Hematopoietic multipotent progenitor cell treated with erythropoietin and hydrocortisone succinate and interleukin-3 and kit ligand, for 4 days (in vitro differentiated cells): ENCODE measurements around the gene ZIC3.

Source experiments
- DNase-seq: peaks from one replicate; pipeline ENCODE4 v3.0.0-alpha.2; 2015

ZIC3 gene

GRCh38 chrX:137574102-137574783 is 8.3 kb downstream of the ZIC3 start:
- no peak for DNase-seq

- DNase-seq = no peak
These were observed 8.9 kb downstream of the ZIC3 start for GRCh38 chrX:137574784-137575293.

- no peak for DNase-seq
These were observed 9.8 kb downstream of the ZIC3 start for GRCh38 chrX:137575596-137576255.

GRCh38 chrX:137587151-137587550 is 21.2 kb downstream of the ZIC3 start:
- no peak for DNase-seq

GRCh38 chrX:137600769-137601168 is 34.8 kb downstream of the ZIC3 start:
- DNase-seq = no peak
